VCaP (cell line): Measurements from ENCODE around the gene EGLN2.

Source experiments
- H3K27ac ChIP-seq: fragments of 450-650 bp; 2 replicates; pipeline ENCODE4 v1.5.1; 2017
- TF ChIP-seq, protein P1 (sequence below): fragments of 450-650 bp; conservative IDR thresholded peaks from 2 replicates; pipeline ENCODE4 v1.5.1; 2017; ENCODE audit warnings: mild to moderate bottlenecking, moderate library complexity

The EGLN2 gene

DNA sequence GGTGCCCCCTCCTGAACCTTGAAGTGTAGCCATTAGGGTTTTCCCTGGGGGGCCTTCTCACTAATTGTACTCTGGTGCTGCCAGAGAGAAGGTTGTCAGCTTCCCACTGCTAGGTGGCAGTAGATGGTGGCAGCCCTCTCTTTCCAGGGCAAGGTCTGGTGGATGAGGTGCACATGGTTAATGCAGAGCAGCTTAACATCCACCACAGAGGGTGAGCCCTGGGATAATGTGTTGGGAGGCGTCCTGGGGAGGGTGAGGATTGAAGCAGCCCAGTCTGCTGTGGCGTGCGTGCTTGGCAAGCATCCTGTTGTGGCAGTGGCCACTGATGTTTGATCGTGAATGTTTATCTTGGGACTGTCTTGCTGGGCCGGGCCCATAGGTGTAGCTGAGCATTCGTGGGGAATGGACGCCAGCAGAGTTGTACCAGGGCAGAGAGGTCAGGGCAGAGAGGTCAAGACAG is 5.8 kb downstream of the EGLN2 start:
- H3K27ac ChIP-seq, result peak overlapping the region; percentile 91

DNA sequence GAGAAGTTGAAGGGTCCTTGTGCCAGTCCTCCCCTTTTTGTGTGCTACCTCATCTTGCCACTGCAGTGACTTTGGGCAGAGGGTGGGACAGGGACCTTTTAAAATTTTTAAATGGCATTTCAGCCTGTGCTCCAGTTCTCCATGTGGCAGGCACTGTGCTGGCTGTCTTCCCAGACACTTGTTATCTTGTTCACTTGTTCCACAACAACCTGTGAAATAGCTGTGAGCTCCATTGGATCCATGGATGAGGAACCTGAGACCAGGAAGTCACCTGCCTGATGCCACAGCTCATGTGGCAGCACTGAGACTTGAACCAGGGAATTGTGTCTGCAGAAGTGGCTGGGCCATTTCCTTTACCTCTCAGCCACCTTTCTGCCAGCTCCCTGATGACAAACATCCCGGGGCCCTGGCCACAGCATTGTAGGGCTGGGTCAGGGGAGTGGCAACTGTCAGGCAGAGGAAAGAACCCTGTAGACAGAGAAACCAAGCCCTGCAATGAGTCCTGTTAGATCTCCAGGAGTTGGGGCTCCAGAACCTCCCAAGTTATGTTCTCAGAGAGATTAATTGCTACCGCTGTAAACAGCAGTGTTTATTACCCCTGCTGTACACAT is 6.4 kb downstream of the EGLN2 start:
- peak overlapping the region; percentile 91 for H3K27ac ChIP-seq
- TF ChIP-seq, protein P1, sequence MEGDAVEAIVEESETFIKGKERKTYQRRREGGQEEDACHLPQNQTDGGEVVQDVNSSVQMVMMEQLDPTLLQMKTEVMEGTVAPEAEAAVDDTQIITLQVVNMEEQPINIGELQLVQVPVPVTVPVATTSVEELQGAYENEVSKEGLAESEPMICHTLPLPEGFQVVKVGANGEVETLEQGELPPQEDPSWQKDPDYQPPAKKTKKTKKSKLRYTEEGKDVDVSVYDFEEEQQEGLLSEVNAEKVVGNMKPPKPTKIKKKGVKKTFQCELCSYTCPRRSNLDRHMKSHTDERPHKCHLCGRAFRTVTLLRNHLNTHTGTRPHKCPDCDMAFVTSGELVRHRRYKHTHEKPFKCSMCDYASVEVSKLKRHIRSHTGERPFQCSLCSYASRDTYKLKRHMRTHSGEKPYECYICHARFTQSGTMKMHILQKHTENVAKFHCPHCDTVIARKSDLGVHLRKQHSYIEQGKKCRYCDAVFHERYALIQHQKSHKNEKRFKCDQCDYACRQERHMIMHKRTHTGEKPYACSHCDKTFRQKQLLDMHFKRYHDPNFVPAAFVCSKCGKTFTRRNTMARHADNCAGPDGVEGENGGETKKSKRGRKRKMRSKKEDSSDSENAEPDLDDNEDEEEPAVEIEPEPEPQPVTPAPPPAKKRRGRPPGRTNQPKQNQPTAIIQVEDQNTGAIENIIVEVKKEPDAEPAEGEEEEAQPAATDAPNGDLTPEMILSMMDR, result no peak

More for the DNA sequence above, 5.8 kb downstream of the EGLN2 start:
- TF ChIP-seq, protein P1, result peak; percentile 41

DNA sequence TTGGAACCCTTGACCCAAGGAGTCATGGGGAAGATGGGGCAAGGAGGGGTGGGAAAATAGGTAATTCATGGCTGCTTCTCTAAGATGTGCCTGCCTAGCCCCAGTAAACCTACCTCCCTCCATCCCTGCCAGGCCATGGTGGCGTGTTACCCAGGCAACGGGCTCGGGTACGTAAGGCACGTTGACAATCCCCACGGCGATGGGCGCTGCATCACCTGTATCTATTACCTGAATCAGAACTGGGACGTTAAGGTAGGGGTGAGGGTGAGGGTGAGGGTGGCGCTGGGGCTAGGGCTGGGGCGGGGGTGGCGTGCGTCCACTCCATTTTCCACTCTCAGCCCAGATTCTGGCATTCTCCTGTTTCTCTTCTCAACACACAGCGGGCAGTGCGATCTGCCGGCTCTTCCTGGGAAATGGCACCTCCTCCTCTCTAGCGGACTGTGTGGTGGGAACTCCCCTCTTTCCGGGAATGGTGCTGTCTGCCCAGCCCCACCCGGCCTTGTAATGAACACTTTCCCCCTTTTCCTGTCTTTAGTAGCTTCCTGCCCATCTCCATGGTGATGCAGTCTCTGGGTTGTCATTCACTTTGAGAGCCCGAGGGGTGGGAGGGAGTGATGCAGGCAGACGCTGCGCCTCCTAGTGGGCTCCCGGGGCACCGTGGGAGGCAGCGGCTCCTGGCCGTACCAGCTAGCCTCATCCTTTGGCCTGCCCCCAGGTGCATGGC is 7.6 kb downstream of the EGLN2 start:
- TF ChIP-seq, protein P1, result peak; percentile 7; the same call in 1 of the 2 replicates
- H3K27ac ChIP-seq, result peak overlapping the region; percentile 91

DNA sequence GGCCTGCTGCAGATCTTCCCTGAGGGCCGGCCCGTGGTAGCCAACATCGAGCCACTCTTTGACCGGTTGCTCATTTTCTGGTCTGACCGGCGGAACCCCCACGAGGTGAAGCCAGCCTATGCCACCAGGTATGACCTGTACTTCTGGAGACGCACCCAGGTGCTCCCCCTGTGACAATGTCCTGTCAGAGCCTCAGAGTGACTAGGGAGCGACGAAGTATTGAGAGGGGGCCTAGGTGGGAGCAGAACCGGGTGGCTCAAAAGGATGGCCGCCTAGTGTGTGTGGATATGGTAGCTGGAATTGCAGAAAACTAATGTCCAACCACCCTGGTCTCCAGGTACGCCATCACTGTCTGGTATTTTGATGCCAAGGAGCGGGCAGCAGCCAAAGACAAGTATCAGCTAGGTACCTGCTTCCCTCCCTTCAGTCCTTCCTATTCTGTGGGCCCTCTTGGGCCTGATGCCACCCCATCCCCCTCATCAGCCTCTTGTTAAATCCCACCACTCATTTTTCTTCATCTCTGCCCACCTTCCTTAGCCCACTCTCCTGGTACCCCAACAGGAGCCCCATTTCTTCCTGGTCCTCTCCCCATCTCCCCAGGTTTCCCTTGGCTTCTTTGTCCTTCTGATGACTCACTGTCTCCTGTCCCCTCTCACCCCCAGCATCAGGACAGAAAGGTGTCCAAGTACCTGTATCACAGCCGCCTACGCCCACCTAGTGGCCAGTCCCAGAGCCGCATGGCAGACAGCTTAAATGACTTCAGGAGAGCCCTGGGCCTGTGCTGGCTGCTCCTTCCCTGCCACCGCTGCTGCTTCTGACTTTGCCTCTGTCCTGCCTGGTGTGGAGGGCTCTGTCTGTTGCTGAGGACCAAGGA is 8.4 kb downstream of the EGLN2 start:
- peak overlapping the region; percentile 91 for H3K27ac ChIP-seq
- TF ChIP-seq, protein P1, result peak; percentile 67

- TF ChIP-seq, protein P1, result peak; percentile 12; the same call in 1 of the 2 replicates
- H3K27ac ChIP-seq, result peak overlapping the region; percentile 91; the same call in 1 of the 2 replicates
These were observed 9.0 kb downstream of the EGLN2 start for GRCh38 chr19:40808021-40808325.

GRCh38 chr19:40808497-40808896 is 9.5 kb downstream of the EGLN2 start:
- peak overlapping the region; percentile 91; the same call in 1 of the 2 replicates for H3K27ac ChIP-seq
- TF ChIP-seq, protein P1, result no peak
